Measurements from ENCODE around the gene ARHGAP15. TPM values are rescaled to one million over a fixed set of nuclear protein-coding genes. Genes with fewer than 3 reads are reported as not detected.
A peak's percentile ranks its signal among the peaks of the same experiment; 100 is the strongest.

Gene ARHGAP15
- polyA plus RNA-seq, 2 of the 4 experiments (the other 2 are of a cell fraction), result 0.34 TPM; not detected in 1

DNA sequence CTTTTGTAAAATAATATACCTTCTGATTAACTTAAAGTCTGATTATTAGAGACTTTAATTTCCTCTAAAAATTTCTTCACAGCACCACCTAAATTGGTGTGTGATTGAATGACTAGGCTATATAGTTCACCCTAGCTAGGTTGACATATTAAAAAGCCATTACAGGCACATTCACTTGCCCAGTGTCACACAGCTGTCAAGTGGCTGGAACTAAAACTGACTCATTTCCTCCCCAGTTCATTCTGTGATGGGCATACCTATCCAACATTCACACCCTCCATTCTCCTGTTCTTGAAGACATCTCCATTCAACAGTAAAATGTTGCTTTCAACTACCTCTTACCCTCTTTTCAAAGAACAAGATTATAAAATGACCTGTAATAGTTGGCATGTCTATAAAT lies 334.5 kb downstream of the ARHGAP15 start:
- ATAC-seq, result no peak
- Histone ChIP-seq H3K4me3 (no peak overlapping the region), H3K4me2 (no peak overlapping the region), H3K27ac (no peak overlapping the region), H3K9me3 (no peaks in the 10 kb centered on the region), H3K4me1 (no peaks in the 10 kb centered on the region)
- FAIRE-seq, result no peak
- ChIA-PET POLR2A (no interaction called here), CTCF (no interaction called here)
- DNase-seq (ENCODE audit: low read depth in 1 of 2, low spot score in 1 of 2), result no peak
- TF ChIP-seq ZC3H11A (IDR thresholded peaks at IDR 0.05) (no peak), NR3C1 (IDR thresholded peaks at IDR 0.05) (no peak)

DNA sequence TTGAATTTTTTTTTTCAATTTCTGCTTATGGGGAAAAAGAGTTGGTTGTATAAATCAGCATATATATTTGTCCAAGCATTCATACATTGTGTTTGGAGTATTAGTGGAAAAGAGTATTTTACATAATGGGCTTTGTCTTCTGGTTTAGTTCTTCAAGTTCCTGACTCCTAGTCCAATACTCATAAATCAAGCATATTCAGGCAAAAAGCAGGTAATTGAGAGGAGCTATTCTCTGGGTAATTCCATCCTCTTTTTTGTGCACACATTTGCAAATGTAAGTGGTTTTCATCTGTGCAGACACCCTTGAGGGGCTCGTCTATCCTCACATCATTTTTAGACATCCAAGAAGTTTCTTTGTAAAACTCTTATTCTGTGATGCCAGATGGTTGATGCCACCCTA lies 337.2 kb downstream of the ARHGAP15 start:
- no peak overlapping the region for H3K4me3 ChIP-seq
- ChIA-PET CTCF (interaction anchor here (0.8 kb wide), 1 partner anchor 283 kb away, joined by 3 read pairs; no protein-coding TSS in a partner anchor), POLR2A (no interaction called here)
- no peaks in the 10 kb centered on the region for H3K9me3 ChIP-seq
- DNase-seq (ENCODE audit: low read depth in 1 of 2, low spot score in 1 of 2) (no peak), ATAC-seq (no peak), FAIRE-seq (no peak)
- H3K4me1 ChIP-seq, result no peaks in the 10 kb centered on the region
- WGBS (ENCODE audit: missing lambda C conversion rate), result 77% methylated on average over 1 of the region's 1 CpG
- TF ChIP-seq NFE2L2 (conservative IDR thresholded peaks at IDR 0.05; ENCODE audit: low read length), result no peak
- no peak for TF ChIP-seq FOXS1 (CRISPR knock-in tag; IDR thresholded peaks at IDR 0.05)
- TF ChIP-seq, protein P1, sequence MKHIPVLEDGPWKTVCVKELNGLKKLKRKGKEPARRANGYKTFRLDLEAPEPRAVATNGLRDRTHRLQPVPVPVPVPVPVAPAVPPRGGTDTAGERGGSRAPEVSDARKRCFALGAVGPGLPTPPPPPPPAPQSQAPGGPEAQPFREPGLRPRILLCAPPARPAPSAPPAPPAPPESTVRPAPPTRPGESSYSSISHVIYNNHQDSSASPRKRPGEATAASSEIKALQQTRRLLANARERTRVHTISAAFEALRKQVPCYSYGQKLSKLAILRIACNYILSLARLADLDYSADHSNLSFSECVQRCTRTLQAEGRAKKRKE (CRISPR knock-in tag; IDR thresholded peaks at IDR 0.05; ENCODE audit: low read depth), result no peak
- TF ChIP-seq RFX5 (IDR thresholded peaks at IDR 0.05), result no peak
- TF ChIP-seq, protein P2, sequence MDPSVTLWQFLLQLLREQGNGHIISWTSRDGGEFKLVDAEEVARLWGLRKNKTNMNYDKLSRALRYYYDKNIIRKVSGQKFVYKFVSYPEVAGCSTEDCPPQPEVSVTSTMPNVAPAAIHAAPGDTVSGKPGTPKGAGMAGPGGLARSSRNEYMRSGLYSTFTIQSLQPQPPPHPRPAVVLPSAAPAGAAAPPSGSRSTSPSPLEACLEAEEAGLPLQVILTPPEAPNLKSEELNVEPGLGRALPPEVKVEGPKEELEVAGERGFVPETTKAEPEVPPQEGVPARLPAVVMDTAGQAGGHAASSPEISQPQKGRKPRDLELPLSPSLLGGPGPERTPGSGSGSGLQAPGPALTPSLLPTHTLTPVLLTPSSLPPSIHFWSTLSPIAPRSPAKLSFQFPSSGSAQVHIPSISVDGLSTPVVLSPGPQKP (IDR thresholded peaks at IDR 0.05; ENCODE audit: low read depth, low read length), result no peak
- no peak for TF ChIP-seq POLR2A (IDR thresholded peaks at IDR 0.05; ENCODE audit: low read length)
- TF ChIP-seq, protein P3, sequence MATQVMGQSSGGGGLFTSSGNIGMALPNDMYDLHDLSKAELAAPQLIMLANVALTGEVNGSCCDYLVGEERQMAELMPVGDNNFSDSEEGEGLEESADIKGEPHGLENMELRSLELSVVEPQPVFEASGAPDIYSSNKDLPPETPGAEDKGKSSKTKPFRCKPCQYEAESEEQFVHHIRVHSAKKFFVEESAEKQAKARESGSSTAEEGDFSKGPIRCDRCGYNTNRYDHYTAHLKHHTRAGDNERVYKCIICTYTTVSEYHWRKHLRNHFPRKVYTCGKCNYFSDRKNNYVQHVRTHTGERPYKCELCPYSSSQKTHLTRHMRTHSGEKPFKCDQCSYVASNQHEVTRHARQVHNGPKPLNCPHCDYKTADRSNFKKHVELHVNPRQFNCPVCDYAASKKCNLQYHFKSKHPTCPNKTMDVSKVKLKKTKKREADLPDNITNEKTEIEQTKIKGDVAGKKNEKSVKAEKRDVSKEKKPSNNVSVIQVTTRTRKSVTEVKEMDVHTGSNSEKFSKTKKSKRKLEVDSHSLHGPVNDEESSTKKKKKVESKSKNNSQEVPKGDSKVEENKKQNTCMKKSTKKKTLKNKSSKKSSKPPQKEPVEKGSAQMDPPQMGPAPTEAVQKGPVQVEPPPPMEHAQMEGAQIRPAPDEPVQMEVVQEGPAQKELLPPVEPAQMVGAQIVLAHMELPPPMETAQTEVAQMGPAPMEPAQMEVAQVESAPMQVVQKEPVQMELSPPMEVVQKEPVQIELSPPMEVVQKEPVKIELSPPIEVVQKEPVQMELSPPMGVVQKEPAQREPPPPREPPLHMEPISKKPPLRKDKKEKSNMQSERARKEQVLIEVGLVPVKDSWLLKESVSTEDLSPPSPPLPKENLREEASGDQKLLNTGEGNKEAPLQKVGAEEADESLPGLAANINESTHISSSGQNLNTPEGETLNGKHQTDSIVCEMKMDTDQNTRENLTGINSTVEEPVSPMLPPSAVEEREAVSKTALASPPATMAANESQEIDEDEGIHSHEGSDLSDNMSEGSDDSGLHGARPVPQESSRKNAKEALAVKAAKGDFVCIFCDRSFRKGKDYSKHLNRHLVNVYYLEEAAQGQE (IDR thresholded peaks at IDR 0.05), result no peak
- TF ChIP-seq, protein P4, sequence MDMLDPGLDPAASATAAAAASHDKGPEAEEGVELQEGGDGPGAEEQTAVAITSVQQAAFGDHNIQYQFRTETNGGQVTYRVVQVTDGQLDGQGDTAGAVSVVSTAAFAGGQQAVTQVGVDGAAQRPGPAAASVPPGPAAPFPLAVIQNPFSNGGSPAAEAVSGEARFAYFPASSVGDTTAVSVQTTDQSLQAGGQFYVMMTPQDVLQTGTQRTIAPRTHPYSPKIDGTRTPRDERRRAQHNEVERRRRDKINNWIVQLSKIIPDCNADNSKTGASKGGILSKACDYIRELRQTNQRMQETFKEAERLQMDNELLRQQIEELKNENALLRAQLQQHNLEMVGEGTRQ (IDR thresholded peaks at IDR 0.05), result no peak
- TF ChIP-seq CHD2 (IDR thresholded peaks at IDR 0.05; ENCODE audit: low read length, partially characterized antibody), result no peak
- TF ChIP-seq HOXB5 (CRISPR knock-in tag; IDR thresholded peaks at IDR 0.05), result no peak
- TF ChIP-seq HEYL (CRISPR knock-in tag; IDR thresholded peaks at IDR 0.05), result no peak
- no peak for TF ChIP-seq TFCP2L1 (CRISPR knock-in tag; IDR thresholded peaks at IDR 0.05)
- H3K27ac ChIP-seq, result no peak overlapping the region
- no peak overlapping the region for H3K4me2 ChIP-seq

DNA sequence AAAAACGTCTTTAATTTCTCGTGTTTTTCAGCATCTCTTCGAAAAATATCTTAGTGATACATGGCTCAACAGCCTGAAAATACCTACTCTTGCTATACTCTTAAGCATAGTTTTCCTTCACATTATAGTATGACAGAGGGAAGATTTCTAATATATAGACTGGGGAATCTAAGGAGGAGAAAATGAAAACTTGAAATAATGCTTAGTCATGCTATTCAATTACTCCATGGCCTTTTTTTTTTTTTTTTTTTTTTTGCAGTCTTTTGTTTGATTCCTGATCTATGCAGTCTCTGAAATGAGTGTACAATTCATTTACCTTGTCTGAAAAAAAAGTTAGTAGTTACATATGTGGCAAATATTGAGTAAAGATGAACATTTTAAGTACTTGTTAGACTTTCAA lies 337.8 kb downstream of the ARHGAP15 start:
- ChIA-PET POLR2A (no interaction called here), CTCF (interaction anchor here (0.8 kb wide), 1 partner anchor 284 kb away, joined by 3 read pairs; no protein-coding TSS in a partner anchor)
- no peak for DNase-seq (ENCODE audit: low read depth in 1 of 2, low spot score in 1 of 2)
- ATAC-seq, result no peak
- no peak overlapping the region for H3K27ac ChIP-seq
- H3K4me2 ChIP-seq, result no peak overlapping the region
- H3K4me1 ChIP-seq, result no peaks in the 10 kb centered on the region
- WGBS (ENCODE audit: missing lambda C conversion rate), result 69% methylated on average over 3 of the region's 3 CpGs
- FAIRE-seq, result no peak
- TF ChIP-seq, protein P5, sequence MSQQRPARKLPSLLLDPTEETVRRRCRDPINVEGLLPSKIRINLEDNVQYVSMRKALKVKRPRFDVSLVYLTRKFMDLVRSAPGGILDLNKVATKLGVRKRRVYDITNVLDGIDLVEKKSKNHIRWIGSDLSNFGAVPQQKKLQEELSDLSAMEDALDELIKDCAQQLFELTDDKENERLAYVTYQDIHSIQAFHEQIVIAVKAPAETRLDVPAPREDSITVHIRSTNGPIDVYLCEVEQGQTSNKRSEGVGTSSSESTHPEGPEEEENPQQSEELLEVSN (IDR thresholded peaks at IDR 0.05; ENCODE audit: borderline replicate concordance, low read depth), result no peak
- TF ChIP-seq MAFK (IDR thresholded peaks at IDR 0.05; ENCODE audit: partially characterized antibody), result peak; percentile 78
- TF ChIP-seq MAZ (IDR thresholded peaks at IDR 0.05; ENCODE audit: borderline replicate concordance, low read depth, low read length), result no peak
- peak; percentile 87 for TF ChIP-seq NFE2L2 (conservative IDR thresholded peaks at IDR 0.05; ENCODE audit: low read length)
- no peaks in the 10 kb centered on the region for H3K9me3 ChIP-seq
- H3K4me3 ChIP-seq, result no peak overlapping the region

Measured in A549 (cell line).